HG03097 (cell line): ENCODE data around the gene PHF1.

Source experiments
- ATAC-seq: cut with Tn5 transposase; IDR thresholded peaks from one replicate; pipeline ENCODE4 v1.9.1; 2021; ENCODE audit not compliant: unreplicated experiment, low FRiP score

The PHF1 gene

DNA sequence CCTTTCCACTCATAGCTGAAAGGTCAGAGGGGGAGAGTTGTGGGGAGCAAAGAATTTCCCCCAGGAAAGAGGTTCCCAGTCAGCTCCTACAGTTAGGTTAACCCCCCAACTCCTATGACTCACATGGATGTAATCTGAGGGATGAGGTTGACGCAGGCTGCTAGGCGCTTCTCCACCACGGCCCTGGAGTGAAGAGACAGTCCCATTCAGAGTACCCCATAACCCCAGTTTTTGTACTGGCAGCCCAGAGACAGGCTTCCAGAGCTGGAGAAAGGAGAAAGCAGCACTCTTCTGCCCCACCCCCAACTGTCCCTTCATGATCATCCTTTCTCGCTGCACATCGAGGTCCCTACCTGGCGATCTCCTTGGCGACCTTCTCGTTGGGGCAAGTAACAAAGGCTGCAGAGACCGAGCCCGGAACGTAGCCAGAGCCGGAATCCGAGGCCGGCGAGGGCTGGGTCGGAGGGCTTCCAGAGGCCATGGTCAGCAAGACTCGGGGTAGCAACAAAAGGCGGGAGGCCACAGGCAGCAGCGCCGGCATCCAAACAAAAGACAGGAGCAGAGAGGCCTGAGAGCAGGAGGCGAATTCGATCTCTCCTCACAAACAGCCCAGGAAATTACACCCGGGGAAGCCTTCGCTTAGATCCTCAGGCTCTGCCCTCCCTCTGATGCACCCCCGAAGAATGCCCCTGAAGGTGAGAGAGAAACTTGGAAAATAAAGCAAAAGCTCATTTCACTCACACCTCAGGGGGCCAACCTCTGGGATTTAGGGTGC is 6.5 kb downstream of the PHF1 start:
- ATAC-seq: no peak

DNA sequence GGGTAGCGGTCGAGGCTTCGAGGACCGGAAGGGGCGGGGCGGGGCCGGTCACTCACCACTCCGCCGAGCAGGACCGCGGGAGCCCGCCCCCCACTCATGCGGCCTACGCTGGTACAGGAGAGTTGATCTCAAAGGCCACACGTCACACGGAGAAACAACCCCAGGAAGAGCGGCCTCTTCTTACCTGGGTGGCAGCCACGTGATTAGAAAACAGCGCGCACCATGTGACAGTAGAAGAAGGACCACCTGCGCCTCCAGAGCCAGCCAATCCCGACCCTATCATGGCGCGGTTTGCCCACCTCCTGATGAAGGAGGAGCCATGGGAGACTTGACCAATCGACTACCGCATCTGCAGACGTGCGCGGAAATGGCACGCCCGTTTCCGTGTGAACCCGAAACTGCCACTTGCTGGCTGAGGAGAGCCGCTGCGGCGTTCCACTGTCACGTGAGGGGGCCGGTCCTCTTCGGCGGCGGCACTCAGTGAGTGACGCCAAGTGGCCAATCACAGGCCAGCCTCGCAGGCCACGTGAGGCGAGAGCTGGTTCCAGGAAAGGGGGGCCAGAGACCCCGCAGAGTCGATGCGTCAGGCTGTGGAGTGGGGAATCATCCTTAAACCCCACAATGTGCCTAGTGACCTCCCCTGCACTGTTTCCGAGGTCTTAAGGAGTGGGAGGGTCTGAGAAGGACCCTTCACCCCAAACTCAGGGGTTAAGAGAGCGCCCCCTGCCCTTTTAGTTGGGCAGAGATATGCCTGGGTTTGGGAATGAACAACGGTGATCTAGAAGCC is 7.3 kb downstream of the PHF1 start, which contains the start of gene CUTA:
TSS of gene CUTA (minus strand) at position 205 of the 787 bp plus-strand sequence. CDS start at position 98, 107 bp downstream.
- ATAC-seq: peak; percentile 80

DNA sequence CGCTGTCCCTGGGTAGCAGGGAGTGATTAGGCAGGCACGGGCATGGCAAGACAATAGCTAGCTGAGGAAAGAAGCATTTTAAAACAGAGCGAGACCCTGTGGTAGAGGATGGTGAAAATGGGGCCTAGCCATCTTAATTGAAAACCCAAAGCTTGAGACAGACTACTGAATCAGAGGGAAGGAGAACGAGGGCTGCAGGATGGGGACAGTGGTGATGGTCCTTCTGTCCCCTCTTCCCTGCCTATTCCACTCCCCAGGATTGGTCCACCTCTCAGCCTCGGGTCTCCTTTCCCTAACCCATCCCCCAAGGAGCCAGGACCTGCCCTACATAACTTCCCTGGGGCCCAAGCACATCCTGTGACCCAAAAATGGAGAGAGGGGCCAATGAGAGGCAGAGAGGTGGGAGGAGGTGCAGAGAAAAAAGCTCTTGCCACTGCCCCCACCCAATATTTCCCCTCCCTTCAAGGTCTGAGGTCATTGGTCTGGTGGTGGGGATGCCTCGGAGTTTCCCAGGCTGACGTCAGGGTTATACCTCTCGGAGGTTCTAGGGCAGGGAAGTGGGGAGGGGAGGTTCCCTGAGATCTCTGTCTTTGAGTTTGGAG is 8.0 kb downstream of the PHF1 start:
- ATAC-seq: no peak

DNA sequence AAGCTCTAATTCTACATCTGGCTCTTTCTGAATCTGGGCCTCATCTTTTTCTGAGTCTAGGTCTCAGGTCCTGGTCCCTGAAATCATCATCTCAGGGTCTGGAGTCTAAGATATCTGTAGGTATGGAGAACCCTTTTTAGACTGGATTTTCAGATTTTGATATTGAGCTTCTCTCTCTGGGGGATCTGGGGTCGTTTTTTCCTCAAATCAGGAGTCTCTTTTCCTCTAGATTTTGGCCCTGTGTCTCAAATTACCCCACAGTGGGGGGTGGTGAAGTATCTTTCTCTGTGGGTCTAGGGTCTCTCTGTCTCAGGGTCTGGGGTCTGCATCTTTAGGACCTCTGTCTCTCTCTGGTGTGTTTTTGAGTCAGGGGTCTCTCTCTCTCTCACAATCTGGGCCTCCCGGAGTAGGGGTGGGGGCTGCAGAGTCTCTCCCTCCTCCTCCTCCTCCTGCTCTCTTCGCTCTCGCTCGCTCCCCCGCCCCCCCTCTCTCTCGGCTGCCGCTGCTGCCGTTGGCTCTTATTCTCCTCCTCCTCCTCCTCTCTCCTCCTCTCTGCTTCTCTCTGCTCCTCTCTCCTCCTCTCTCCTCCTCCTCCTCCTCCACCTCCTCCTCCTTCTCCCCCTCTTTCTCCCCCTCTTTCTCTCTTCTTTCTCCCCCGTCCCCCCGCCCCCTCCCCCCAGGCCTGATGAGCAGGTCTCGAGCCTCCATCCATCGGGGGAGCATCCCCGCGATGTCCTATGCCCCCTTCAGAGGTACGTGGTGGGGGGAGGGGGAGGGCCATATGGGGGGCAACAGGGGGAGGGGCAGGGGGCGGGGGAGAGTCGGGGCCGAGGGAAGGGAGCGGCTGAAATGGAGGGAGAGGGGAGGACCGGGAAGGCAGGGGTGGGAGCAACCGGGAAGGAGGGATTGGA is 9.0 kb downstream of the PHF1 start, which contains the start of gene SYNGAP1:
TSS of gene SYNGAP1 (plus strand) at position 486 of the 911 bp plus-strand sequence. CDS start at position 686, 200 bp downstream.
- no peak for ATAC-seq

DNA sequence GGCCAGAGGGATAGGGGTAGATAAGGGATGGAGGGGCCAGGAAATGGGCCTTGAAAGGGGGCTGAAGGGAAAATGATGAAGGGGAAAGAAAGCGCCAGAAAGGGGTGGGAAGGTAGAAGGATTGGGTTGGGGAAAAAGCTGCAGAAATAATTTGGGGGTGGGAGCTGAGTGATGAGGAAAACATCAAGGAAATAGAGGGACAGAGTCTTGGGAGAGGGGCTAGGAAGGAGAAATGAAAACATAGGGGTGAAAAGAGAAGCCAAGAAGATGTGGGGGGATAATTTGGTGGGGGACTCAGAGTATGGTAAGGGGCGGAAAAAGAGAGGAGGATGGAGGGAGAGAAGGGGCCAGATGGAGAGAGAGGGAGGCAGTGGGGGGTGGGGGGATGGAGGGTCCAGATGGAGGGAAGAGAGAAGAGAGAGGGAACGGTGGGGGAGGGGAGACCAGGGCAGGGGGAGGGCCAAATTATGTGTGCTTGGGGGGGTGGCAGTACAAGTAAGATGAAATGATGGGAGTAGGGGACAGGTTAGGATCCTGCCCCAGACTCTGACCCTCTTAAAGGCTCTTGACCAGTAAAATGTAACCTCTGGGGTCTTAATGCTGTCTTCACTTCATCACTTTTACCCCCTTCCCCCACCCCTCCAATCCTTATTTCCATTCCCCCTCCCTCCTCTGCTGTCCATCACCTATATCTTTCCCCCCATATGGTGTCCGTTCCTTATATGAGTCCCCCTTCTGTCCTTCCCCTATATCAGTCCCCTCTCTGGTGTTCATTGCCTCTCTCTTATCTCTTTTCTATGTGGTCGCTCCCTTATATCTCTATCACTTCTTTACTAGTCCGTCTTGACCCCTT is 9.9 kb downstream of the PHF1 start:
- ATAC-seq: no peak

DNA sequence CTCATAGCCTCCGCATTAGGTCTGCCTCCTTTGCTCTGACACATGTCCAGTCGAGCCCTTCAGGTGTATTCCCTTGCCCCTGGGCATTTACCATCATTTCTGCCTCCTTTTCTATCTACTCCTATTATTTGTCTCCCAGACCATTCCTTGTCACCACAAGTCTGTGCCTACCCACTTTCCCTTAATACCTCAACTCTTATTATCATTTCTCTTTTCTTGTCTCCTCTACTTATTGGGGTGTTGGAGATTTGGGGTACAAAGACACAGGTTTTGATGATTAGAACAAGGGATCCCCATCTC is 10.5 kb downstream of the PHF1 start:
- ATAC-seq: no peak

DNA sequence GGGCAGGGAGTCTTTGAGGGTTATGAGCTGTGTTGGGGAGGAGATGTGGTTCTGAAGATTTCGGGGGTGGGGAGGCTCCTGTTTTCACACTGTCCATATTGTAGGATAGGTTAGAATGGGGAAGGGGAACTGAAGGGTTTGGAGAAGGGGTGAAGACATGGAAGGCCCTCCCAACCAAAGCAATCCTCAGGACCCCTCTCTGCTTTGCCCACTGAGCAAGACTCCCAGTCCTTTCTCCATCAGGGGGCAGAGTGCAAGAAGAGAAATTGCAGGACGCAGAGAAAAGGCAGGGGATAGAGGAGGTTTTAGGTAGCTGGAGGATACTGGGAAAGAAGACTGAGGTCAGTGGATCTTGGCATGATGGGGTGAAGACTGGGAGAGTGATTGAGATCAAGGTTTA is 13.0 kb downstream of the PHF1 start:
- no peak for ATAC-seq

DNA sequence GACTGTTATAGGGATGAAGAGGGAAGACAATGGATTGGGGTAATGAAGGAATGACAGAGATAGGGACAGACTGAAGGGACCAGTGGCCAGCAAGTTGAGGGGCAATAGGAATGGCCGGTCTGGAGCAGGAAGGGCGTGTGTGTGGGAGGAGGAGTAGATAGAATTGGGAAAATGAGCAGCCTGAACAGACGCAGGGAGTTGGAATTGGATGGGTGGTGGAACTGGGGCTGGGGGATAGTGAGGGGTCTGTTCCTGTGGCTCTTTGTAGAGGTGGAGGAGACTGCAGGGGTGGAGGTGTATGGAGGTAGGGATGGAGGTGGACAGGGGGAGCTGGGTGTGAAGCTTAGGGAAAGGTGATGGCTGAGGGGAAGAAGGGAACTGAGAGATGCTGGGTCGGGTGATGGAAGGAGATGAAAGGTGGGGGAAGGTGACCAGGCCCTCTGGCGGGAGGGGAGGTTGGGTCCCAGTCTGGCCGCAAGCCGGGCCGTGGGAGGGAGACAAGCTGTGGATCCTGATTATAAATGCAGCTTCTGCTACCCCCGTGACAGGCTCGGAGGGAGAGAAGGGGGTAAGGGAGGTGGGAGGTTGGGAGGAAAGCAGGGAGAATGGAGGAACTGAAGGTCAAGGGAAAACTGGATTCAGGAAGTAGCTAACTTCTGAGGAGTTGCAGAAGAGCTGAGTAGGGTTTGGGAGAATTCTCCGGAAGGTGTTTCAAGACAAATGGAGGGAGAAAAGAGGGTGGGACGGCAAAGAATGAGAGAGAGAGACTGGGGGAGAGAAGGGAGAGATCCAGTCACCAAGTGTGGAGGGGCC is 14.2 kb downstream of the PHF1 start:
- no peak for ATAC-seq

DNA sequence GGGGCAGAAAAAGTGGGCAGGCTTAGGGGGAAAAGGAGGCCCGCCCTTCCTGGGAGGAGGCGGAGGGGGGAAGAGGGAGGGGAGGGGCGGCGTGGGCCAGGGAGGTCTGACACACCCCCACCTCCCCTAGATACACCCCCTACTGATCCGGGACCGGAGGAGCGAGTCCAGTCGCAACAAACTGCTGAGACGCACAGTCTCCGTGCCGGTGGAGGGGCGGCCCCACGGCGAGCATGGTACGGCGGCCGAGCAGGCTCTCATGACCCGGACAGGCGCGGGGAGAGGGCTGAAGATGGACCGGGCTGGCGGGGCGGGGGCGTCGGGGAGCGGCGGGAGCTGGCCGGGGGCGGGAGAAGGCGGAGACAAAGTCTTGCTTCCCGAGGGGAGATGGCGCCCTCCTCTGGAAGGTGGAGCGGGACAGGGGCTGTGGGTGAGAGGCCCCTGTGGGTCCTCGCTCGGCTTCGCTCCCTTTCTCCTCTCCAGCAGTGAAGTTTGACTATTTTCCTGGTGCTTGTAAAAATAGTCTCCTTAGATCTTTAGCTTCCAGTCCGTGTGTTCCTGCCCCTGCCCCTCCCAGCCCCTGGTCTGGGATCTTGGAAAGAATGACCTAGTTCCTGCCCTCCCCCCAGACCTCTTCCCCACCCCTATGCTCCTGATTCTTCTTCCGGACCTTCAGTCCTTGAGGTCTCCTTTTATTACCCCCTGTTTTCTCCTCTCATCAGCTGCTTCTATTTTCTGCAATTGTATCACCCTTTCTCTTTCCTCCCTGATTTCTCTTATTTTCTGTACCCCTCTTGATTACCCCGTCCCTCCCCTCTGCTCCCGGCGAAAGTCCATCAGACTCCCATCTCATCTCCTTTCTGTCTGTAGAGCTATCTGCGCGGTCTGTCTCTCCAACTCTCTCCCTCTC is 15.1 kb downstream of the PHF1 start:
- no peak for ATAC-seq

DNA sequence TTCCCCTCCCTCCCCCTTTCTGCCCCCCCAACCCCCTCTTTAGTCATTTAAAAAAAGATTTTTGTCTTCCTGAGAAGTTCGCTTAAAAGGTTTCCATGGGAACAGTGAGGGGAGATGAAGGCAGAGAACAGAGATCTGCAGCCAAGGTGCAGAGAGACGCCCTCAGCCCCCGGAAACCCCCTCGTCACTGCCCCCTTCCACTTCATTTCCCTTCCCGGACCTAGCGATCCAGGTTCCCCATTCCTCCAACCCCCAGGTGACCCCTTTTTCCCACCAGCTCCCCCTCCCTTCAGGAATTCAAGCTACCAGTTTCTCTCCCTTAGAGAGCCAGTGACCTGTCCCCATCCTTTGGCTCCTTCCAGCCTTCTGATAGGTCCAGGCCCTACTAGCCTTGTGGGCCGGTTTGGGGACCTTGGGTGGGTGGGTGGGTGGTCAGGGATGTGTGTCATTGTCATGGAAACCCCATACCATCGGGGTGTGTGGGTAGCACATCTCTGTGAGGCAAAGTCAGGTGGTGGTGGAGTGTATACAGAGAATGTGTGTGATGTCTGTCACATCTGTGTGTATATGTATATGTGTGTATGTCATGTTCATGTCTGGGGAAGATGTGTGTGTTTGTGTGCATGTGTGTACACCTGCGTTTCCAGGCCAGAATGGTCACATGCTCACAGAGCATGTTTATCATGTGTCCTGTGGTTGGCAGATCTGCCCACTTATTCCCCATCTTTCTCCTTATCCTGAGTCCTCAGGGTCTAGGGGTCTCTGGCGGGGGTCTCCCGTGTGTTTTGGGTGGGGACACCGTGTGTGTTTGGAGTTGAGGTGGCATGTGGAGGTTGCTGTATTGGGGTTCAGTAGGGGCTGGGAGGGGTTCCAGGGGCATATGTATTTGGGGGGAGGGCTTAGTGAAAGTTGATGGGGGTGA is 16.0 kb downstream of the PHF1 start:
- ATAC-seq: no peak

DNA sequence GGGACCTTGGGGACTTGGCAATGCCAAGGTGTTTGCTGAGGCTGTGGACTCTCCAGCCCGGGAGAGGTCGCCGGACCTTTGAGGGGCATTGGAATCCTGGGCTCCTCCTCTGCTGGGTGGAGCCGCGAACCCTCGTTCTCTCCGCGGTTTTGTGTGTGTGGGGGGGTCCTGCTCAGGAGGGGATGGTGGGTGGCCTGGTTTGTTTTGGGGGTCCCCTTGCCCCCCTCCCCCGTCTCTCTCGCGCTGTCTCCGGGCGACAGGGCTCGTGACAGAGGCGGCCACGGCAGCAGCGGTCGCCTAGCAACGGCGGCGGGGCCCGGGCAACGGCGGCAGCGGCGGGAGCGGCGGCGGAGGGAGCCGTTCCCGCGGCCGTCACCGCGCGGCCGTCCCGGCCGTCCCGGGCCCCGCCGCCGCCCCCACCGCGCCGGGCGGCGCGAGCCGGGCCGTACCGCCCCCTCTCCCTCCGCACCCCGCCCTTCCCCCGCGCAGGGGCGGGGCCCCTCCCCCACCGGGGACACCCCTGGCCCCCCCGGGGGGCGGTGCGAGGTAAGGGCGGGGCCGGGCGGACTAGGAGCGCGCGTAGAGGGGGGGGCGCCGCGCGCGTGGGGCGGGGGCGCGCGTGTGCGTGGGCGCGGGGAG is 16.9 kb downstream of the PHF1 start:
- ATAC-seq: no peak

DNA sequence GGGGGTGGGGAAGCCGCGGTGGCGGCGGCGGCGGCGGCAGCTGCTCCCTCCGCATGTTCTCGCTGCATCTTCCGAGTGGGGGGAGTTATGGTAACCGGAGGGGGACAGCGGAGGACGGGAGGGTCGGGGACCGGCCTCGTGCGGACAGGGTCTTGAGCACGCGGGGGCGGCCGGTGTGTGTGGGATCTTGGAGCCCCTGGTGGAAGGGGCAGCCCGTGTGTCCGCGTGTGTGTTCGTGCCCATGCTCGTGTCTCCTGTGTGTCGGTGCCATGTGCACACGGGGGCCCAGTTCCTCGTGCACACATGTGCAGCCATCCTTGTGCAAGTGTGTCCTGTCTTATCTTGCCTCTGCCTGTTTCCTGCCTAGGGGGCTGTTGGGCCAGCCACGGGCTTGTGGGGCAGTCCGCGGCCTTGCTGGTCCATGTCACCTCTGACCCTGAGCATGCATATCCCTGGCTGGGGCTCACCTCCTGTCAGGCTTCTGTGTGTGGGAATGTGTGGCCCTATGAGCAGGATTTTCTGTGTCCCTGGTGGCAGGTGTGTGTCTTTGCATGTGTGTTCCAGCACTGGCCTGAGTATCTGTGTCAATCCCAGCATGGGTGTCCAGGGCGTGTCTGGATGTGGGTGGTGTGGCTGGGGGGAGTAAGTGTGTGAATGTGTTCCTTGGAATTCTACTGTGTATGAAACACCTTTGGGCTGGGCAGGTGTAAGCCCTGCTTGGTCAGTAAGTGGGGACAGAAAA is 17.6 kb downstream of the PHF1 start:
- ATAC-seq: no peak

DNA sequence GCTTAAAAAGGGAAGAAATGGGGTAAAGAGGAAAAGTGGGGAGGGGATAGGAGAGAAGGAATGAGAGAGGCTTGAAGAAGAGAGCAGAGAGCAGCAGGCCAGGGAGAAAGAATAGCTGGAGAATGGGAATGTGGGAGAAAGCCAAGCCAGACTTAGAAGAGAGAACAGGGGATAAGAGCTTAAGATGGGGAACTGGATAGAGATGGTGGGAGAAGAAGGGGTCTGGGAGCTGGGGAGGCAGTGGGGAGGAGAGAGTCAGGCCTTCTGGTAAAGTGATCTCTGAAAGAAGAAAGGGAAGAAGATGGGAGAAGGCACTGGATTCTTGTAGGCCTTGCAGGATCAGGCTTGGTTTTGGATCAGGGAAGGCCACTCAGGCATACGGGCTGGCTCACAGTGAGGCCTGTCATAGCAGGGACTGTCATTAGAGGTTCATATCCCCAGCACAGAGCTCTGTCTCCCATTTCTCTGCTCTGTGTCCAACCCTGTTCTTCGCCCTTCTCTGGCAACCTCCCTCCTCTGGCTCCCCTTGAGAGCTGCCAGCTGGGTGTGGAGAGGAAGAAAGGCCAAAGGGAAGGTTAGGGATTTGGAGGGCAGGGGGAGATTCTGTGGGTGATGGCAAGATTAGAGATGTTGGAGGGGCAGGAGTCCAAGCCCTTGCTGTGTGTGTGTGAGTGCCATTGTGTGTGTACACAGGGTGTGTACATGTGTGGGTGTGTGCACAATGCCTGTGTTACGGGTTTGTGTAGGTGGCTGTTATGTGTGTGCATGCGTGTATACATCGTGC is 18.3 kb downstream of the PHF1 start:
- no peak for ATAC-seq

DNA sequence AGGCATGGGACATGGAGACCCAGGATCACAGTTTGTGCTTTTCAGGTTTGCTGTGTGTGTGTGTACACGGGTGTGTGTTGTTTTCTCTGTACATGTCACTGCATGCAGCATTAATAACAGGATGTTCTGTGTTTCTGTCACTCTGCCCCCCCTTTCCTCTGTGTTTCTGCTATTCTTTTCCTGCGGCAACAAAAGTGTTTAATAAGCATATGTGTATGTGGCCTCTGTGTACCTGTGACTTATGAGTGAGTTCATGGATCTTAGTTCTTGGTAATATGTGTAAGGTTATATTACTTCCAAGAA is 18.9 kb downstream of the PHF1 start:
- no peak for ATAC-seq

DNA sequence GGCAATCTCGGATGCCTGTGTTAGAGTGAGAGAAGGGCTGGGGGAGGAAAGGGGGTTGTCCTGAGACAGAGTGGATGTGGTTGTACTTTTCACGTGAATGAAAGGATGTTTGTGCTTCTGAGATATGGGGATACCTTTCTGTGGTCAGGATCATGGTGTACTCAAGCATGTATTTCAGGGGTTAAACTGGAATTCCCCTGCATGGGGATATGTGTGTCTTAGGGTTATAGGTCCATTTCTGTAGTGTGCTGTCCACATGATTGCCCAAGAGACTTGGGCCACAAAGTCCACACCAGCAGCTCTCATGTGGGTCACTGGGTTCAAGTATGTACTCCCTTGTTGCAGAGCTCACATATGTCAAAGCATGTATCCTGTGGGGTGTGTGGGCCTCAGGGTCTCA is 19.5 kb downstream of the PHF1 start:
- ATAC-seq: no peak
